Activated CD4-positive, alpha-beta T cell treated with anti-CD3 and anti-CD28 coated beads for 4 hours (primary cell): ENCODE data around the gene PDE7B.
"Not testable (repeated sequence)": the region's sequence is repeated elsewhere in the genome, so short reads cannot be mapped to it uniquely, and the experiment has no call there.

Experiments
- DNase-seq, 2 donors: peaks; one replicate each; pipeline ENCODE4 v3.0.0-alpha.2; 2020

The PDE7B gene

DNA sequence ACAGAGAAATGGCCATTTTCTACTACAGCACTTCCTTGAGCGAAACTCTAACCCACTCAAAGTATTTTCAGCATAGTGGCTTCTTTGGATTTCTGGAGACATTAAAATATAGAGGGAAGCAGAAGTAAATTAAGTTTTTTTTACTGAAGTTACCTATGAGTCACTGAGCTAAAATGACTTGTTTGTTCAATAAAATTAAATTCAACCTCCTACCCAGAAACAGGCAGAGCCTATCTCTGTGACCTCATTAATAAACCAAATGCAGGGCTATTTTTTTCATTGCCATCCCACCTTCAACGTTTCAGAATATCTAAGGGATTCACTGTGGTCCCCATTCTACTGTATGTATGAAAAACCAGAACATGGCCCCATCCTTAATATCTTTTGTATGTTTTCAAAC, 265.6 kb downstream of the PDE7B start:
- no peak for DNase-seq

DNA sequence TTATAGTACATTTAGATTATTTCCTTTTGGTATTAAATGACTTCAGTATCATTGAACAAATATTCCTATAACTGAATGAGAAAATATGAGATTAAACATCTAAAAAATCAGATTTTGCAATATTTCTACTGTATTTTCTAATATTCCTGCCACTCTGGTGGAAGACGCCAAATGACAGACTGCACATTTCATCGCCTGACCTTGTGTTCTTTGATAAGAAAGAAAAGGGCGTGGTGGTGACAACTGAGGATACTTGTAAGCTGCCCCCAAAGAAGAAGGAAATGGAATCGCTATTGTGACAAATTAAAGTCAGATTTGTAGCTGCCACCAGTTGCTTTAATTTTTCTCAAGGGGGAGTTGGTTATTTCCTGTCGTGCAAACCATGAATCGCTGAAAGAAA, 267.3 kb downstream of the PDE7B start:
- DNase-seq: no peak

GRCh38 chr6:136123468-136123867, 272.0 kb downstream of the PDE7B start:
- no peak for DNase-seq

GRCh38 chr6:136125585-136125984, 274.1 kb downstream of the PDE7B start:
- no peak for DNase-seq

- DNase-seq: no peak
Measured at GRCh38 chr6:136127873-136128272, 276.4 kb downstream of the PDE7B start.

DNA sequence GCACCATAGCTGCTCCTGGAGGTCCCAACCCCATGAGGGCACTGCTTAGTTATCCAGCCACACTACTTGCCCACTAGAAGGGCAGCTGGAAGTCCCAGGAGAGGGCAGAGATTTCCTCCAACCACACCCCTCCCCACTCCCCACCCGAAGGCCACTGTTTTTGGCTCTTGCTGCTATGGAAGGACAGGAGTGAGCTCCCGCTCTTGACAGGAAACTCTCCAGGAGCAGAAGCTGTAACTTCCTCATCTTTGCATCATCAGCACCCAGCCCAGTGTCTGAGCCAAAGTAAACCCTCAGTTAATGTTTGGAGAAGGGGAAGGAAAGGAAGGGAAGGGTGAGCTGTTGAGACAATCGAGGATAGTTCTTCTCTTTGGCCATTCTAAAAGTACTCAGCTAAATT, 277.9 kb downstream of the PDE7B start:
- DNase-seq: no peak

DNA sequence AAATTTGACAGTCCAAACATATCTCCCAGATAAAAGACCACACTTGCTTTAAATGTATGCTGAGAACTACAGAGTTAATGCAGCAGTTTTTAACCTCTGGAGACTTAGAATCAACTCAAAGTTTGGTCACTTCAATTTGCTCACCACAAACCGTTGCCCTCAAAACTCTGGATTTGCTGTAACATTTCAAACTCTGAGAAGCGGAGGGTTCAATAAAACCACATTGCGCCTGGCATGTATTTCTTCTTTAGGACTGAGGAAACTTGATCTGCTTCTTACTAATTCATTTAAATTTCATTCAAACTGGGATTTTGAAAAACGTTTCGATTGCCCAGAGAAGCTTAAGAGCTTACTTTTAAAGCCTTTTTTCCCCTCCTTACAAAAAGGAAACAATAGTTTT, 282.8 kb downstream of the PDE7B start:
- DNase-seq: no peak

DNA sequence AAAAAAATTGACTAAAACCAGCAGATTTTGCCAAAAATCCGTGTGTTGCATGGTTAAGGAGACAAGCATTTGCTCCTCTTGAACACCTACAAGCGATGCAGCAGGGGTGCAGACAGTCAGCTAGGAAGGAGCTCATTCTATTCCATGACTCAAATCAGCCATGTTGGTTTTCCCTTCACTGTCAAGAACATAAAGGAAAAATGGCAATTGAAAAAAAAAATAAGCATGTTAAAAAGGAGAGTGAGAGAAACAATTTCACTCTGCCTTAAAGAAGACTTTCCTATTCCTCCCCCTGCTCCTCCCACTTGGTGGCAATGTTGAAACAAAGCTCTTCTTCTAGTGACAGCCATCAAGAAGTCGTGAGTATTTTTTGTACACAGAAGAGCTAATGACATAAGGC, 283.2 kb downstream of the PDE7B start:
- no peak for DNase-seq

DNA sequence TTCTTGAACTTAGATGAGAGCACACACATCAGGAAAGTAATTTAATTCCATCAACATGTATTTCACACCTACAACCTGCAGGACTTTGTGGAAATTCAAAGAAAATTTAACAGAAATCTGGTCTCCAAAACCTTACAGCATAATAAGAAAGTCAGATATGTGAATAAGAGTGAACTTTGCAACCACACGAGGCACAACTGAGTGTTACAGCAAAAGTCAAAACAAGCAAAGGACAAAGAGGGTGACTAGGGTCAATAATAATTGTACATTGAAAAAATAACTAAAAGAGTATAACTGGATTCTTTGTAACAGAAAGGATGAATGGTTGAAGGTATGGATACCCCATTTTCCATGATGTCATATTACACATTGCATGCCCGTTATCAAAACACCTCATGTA, 284.8 kb downstream of the PDE7B start:
- DNase-seq: no peak

GRCh38 chr6:136137008-136137692, 285.6 kb downstream of the PDE7B start:
- no peak for DNase-seq

DNA sequence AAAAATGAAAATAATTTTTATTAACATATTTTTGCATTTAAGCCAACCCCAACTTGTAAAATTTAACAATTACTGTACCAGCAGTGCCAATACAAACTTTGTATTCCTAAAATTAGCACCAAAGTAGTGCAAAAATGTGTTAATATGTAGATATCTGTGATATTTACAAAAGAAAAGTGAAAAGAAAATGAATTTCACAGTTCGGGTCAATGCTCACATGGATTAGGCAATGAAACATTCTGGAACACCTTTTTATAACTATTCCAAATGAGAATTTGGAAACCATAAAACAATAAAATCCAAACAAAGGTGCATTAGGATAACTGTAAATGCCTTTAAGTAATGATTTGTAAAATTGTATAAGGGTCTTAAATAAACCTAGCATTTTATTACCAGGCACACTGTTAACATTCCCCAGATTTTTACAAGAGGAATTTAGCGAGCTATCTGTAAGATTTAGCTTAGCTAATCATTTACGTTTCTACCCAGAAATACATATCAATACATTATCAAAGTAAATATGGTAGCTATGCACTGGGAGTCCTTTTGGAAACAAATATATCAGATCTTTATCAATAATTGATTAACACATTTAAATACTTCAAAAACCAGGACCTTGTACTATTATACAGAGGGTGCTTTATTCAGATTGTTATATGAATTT, 286.4 kb downstream of the PDE7B start:
- DNase-seq: no peak

GRCh38 chr6:136139111-136139510, 287.6 kb downstream of the PDE7B start:
- DNase-seq: not testable (repeated sequence)

- DNase-seq: no peak
Measured at GRCh38 chr6:136144251-136145023, 292.9 kb downstream of the PDE7B start.

- DNase-seq: no peak
Measured at GRCh38 chr6:136146130-136146529, 294.6 kb downstream of the PDE7B start.

DNA sequence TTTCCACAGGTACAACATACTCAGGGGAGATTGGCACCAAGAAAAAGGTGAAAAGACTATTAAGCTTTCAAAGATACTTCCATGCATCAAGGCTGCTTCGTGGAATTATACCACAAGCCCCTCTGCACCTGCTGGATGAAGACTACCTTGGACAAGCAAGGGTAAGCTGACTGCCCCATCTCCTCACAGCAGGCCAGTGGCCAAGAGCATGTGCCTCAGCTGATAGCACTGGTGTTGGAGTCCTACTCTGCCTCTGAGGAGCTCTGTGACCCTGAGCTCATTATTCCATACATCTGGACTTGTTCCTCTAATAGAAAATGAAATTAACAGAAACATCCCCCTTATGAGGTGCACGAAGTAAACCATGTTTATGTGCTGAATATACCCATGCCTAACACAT, 295.8 kb downstream of the PDE7B start:
- DNase-seq: no peak

DNA sequence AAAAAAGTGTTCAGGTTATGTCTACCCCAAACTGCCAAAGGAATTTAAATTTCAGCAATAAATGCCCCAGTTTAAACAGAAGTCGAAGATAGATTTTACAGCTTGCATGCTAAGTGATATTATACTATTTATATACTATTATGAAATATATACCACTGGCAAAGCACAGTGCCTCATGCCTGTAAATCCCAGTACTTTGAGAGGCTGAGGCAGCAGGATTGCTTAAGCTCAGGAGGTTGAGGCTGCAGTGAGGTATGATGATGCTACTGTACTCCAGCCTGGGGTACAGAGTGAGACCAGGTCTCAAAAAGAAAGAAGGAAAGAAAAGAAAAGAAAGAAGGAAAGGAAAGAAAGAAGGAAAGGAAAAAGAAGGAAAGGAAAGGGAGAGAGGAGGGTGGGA, 296.6 kb downstream of the PDE7B start:
- DNase-seq: no peak

DNA sequence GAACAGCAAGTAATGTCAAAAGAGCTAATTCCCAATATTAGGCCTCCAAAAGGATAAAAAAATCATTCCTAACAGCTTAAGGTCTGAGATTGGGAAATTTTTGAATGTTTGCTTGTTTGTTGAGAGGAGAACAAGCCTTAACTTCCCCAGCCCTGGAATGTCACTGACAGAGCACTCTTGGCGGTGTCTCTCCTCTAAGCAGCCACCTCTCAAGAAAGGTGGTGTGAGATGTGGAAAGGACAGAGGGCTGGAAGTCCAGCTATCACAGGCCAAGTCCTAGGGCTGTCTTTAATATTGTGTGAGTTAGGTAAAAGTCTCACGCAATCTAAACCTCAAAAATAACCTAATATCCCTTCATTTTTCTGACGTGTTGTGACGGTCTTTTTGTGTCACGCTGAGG, 297.0 kb downstream of the PDE7B start:
- DNase-seq: no peak

DNA sequence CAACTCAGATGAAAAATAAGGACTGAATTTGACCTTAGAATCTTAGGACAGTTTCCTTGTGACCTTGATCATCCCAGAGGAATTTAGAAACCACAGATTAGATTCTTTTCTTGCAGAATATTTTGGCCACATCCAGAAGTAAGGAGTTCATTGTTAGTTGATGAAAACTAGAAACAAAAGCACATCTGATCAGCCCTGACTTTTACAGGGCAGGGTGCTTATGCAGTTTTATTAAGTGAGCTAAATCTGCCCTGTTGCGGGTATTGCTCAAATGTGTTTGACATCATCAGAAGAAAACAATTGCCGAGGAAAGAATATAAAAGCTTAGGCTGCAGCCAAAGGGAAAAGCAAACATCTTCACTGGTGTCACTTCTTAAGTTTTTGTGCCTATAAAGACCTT, 297.8 kb downstream of the PDE7B start:
- DNase-seq: no peak

DNA sequence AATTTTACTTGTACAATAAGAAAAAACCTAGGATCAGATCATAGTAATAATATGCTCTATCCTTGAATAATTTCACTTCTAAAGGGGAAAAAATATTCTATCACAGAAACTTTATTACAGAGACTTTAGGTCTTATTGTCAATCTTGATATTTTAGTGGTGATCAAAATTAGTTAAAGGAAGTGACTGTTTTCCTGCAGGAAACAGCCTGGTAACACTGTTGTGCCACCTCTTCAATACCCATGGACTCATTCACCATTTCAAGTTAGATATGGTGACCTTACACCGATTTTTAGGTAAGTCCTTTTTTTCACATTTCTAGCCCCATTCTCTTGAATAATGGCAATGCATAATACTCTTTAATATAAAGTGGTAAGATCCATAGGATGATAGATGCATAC, 299.5 kb downstream of the PDE7B start:
- DNase-seq: no peak

GRCh38 chr6:136153707-136154375, 302.3 kb downstream of the PDE7B start:
- no peak for DNase-seq

GRCh38 chr6:136155191-136155590, 303.7 kb downstream of the PDE7B start:
- no peak for DNase-seq

DNA sequence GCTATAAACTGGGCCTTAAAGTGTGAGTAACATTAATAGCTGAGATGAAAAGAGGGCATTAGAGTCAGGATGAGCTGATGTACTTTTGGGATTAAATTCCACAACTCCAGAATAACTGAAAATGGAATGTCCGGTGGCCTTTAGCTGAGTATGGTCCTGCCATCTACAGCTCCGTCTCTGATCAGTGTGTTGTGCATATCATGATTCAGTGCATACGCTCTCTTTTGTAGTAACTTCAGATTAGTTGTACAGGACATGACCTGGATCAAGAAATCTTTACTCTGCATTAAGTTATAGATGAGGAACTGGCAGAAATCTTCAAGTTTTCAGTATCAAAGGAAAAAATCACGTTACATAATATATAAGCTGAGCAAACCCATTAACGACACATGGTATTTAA, 306.2 kb downstream of the PDE7B start:
- no peak for DNase-seq

GRCh38 chr6:136158387-136158821, 306.9 kb downstream of the PDE7B start:
- no peak for DNase-seq

DNA sequence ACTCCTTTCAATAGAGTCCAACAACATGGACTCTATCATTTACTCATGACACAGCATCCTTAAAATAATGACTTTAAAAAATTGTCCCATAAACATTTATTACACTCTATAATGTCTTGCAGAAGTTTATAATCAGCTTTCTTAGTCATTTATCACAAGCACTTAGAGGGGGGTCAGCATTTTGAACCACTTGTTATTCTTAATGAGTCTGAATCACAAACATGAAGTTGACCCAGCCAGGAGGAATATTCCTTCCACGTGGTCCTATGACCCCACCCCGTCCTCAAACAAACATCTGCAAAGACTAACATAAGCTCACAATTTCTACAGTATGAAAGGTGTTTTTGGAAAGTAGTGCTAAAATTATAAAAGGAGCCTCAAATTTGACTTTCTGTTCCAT, 307.5 kb downstream of the PDE7B start:
- no peak for DNase-seq
